Measurements from ENCODE around the gene NXPH1. TPM values are rescaled to one million over a fixed set of nuclear protein-coding genes. Genes with fewer than 3 reads are reported as not detected.

NXPH1 gene
- total and polyA plus RNA-seq, 9 of the 15 experiments (the other 6 are each of a cell fraction or from before 2014, with no cell fraction given), result 0.16 TPM; not detected in 8

DNA sequence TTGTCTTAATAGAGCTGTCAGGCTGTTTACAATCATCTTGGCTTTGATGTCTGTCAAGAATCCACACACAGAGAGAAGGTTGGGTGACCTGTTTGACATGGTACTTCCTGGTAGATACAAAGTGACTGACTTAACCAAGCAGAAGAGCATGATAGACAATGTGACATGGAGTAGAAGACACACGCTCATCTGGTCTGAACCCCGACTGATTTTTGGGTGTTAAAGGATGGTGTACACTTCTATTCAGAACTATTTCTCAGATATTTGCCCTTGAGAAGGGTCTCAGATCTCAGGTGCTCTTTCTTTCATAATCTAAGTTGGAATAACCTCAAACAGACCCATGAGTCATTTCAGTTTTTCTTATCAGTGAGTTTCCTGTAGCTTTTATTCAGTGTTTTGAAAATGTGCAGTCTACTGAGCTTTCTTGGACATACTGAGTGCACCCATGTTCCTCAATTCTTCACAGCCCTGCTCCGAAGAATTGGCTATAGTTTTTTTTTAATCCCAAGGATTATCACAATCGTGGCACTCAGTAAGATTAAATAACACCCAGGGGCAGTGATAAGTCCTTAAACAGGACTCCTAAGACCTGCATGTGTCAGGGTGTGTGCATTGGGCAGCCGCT, 46.4 kb upstream of the NXPH1 start (continued):
- peak; percentile 94 for TF ChIP-seq ZKSCAN1 (IDR thresholded peaks at IDR 0.05; ENCODE audit: low read depth, low read length)
- no peak for TF ChIP-seq HEY1 (CRISPR knock-in tag; IDR thresholded peaks at IDR 0.05; ENCODE audit: borderline replicate concordance)
- TF ChIP-seq ESRRA (IDR thresholded peaks at IDR 0.05; ENCODE audit: borderline replicate concordance, low read depth), result peak; percentile 29; the same call in 1 of the 2 replicates
- no peak for TF ChIP-seq EHMT2 (IDR thresholded peaks at IDR 0.05)
- TF ChIP-seq RBFOX2 (IDR thresholded peaks at IDR 0.05; ENCODE audit: low read depth, low read length), result no peak
- peak; percentile 53 for TF ChIP-seq CBFA2T2 (conservative IDR thresholded peaks at IDR 0.05)
- peak; percentile 67 for TF ChIP-seq ETV1 (tag; conservative IDR thresholded peaks at IDR 0.05; ENCODE audit: low read depth)
- no peak for TF ChIP-seq SREBF2 (CRISPR knock-in tag; IDR thresholded peaks at IDR 0.05)
- peak; percentile 35; the same call in 1 of the 2 replicates for TF ChIP-seq ELF1 (tag; IDR thresholded peaks at IDR 0.05)
- TF ChIP-seq CBFA2T3 (IDR thresholded peaks at IDR 0.05), result peak; percentile 75
- TF ChIP-seq SMARCC2 (IDR thresholded peaks at IDR 0.05; ENCODE audit: low read depth), result peak; percentile 73
- no peak for TF ChIP-seq HDAC6 (IDR thresholded peaks at IDR 0.05; ENCODE audit: low read depth, low read length)
- TF ChIP-seq TRIM24 (IDR thresholded peaks at IDR 0.05), result 0 out of 4 replicates have a peak, but pooled peaks have one; percentile 7 to 12
- no peak for TF ChIP-seq KAT7 (CRISPR knock-in tag; IDR thresholded peaks at IDR 0.05; ENCODE audit: borderline replicate concordance)
- TF ChIP-seq HSF4 (CRISPR knock-in tag; IDR thresholded peaks at IDR 0.05; ENCODE audit: borderline replicate concordance), result no peak
- no peak for TF ChIP-seq NFATC3 (IDR thresholded peaks at IDR 0.05)
- peak; percentile 92 for TF ChIP-seq FOSL1 (tag; conservative IDR thresholded peaks at IDR 0.05)
- no peak for TF ChIP-seq CHCHD3 (CRISPR knock-in tag; IDR thresholded peaks at IDR 0.05)
- no peak for TF ChIP-seq NFYB (IDR thresholded peaks at IDR 0.05; ENCODE audit: extremely low read depth, insufficient read length)
- peak; percentile 55 for TF ChIP-seq HMBOX1 (IDR thresholded peaks at IDR 0.05)
- peak; percentile 91 for TF ChIP-seq JUND (IDR thresholded peaks at IDR 0.05; ENCODE audit: borderline replicate concordance, low read depth, low read length)
- peak; percentile 88; the same call in 2 of the 3 replicates for TF ChIP-seq JUND (tag; IDR thresholded peaks at IDR 0.05; ENCODE audit: borderline replicate concordance, low read depth, low read length)
- TF ChIP-seq NR2C1 (IDR thresholded peaks at IDR 0.05), result no peak
- TF ChIP-seq NR2C1 (tag; IDR thresholded peaks at IDR 0.05), result no peak
- TF ChIP-seq GATAD2B (IDR thresholded peaks at IDR 0.05; ENCODE audit: borderline replicate concordance), result peak; percentile 18; the same call in 1 of the 2 replicates
- TF ChIP-seq RFX7 (CRISPR knock-in tag; IDR thresholded peaks at IDR 0.05), result no peak
- TF ChIP-seq ARID1B (IDR thresholded peaks at IDR 0.05), result peak; percentile 84
- no peak for TF ChIP-seq BRD4 (IDR thresholded peaks at IDR 0.05)
- no peak for TF ChIP-seq PRMT5 (CRISPR knock-in tag; IDR thresholded peaks at IDR 0.05)
- TF ChIP-seq EP300 (IDR thresholded peaks at IDR 0.05; ENCODE audit: low read length), result peak; percentile 43; the same call in 1 of the 2 replicates
- no peak for TF ChIP-seq TAF15 (IDR thresholded peaks at IDR 0.05; ENCODE audit: low read depth, low read length)
- no peak for TF ChIP-seq MIER1 (IDR thresholded peaks at IDR 0.05; ENCODE audit: low read depth)
- peak; percentile 31; the same call in 1 of the 2 replicates for TF ChIP-seq TCF3 (CRISPR knock-in tag; IDR thresholded peaks at IDR 0.05)
- peak; percentile 30; the same call in 1 of the 2 replicates for TF ChIP-seq TAL1 (IDR thresholded peaks at IDR 0.05)
